Measurements from ENCODE around the gene NCOA1.
A peak's percentile ranks its signal among the peaks of the same experiment; 100 is the strongest.
"Not testable (repeated sequence)": the region's sequence is repeated elsewhere in the genome, so short reads cannot be mapped to it uniquely, and the experiment has no call there.

The NCOA1 gene

DNA sequence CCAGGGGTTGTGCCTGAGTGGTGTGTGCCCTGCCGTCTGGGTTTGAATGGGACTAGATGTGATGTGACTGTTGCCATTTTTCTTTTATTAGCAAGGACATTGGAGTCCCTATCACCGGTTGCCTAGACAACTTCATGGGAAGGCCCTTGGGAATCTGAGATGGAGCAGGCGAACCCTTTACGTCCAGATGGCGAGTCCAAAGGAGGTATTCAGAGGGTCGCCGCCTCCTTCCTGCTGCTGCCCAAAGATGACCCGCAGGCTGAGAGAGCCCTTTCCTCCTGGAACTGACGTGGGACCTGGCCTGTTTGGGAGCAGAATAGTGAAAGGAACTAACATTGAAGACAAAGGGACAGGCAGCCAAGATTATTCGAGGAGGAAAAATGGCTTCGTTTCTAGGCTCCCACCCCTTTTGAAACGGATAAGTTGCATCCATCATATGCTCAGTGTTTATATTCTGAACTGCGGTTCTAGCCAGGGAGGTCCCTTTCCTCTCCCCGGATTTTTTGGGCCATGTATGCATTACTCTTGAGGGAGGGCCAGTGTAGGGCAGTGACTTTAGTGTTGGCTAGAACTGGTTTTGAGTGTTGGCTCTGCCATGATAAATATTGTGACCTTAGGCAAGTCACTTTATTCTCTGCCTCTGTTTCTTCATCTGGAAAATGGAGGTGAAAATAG is 302.8 kb downstream of the NCOA1 start:
- Histone ChIP-seq H4K20me1 (ENCODE audit: insufficient read depth, low read length) (no peaks in the 10 kb centered on the region), H2AFZ (ENCODE audit: low read length) (no peak overlapping the region), H3K36me3 (ENCODE audit: insufficient read depth, low read length) (peaks cover 38% of the 10 kb centered on the region), H3K4me1 (ENCODE audit: insufficient read depth, low read length, severe bottlenecking) (peaks cover 32% of the 10 kb centered on the region), H3K27me3 (ENCODE audit: insufficient read depth, low read length) (no peaks in the 10 kb centered on the region), H3K79me2 (ENCODE audit: insufficient read depth, low read length) (peaks cover 47% of the 10 kb centered on the region), H3K9ac (ENCODE audit: low read length) (peak overlapping the region; percentile 81), H3K27ac (ENCODE audit: low read depth, low read length, poor library complexity, severe bottlenecking) (peak overlapping the region; percentile 87), H3K4me2 (ENCODE audit: low read length) (peak overlapping the region; percentile 81), H3K4me3 (ENCODE audit: low read depth, low read length, poor library complexity, severe bottlenecking) (peak overlapping the region; percentile 86), H3F3A (ENCODE audit: insufficient read depth, low read length) (no peaks in the 10 kb centered on the region), H3K9me2 (ENCODE audit: low read depth, low read length) (no peaks in the 10 kb centered on the region), H3K9me3 (ENCODE audit: low read length) (no peaks in the 10 kb centered on the region)
- TF ChIP-seq, protein P1, sequence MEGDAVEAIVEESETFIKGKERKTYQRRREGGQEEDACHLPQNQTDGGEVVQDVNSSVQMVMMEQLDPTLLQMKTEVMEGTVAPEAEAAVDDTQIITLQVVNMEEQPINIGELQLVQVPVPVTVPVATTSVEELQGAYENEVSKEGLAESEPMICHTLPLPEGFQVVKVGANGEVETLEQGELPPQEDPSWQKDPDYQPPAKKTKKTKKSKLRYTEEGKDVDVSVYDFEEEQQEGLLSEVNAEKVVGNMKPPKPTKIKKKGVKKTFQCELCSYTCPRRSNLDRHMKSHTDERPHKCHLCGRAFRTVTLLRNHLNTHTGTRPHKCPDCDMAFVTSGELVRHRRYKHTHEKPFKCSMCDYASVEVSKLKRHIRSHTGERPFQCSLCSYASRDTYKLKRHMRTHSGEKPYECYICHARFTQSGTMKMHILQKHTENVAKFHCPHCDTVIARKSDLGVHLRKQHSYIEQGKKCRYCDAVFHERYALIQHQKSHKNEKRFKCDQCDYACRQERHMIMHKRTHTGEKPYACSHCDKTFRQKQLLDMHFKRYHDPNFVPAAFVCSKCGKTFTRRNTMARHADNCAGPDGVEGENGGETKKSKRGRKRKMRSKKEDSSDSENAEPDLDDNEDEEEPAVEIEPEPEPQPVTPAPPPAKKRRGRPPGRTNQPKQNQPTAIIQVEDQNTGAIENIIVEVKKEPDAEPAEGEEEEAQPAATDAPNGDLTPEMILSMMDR (IDR thresholded peaks at IDR 0.05; ENCODE audit: low read length): no peak
- TF ChIP-seq EZH2 (IDR thresholded peaks at IDR 0.05; ENCODE audit: borderline replicate concordance, low read length): no peak

DNA sequence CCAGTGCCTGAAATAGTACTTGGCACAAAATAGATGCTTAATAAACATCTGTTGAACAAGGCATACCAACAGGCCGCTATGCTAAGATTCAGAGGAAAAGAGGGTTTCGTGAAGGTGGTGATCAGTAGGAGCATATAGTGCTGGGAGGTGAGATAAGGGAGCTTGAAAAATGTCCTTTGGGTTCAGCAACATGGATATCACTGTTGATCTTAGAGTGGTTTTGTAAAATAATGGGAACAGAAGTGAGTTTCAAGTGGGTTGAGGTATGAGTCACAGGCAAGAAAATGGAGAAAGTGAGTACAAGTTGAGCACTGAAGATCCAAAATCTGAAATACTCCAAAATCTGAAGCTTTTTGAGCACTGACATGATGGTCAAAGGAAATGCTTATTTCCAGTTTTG is 306.6 kb downstream of the NCOA1 start:
- peaks cover 19% of the 10 kb centered on the region for H3K4me1 ChIP-seq (ENCODE audit: insufficient read depth, low read length, severe bottlenecking)
- H4K20me1 ChIP-seq (ENCODE audit: insufficient read depth, low read length): no peaks in the 10 kb centered on the region
- H3K36me3 ChIP-seq (ENCODE audit: insufficient read depth, low read length): peaks cover 58% of the 10 kb centered on the region
- no peak overlapping the region for H3K9ac ChIP-seq (ENCODE audit: low read length)
- no peak overlapping the region for H3K4me3 ChIP-seq (ENCODE audit: low read depth, low read length, poor library complexity, severe bottlenecking)
- H2AFZ ChIP-seq (ENCODE audit: low read length): no peak overlapping the region
- no peaks in the 10 kb centered on the region for H3F3A ChIP-seq (ENCODE audit: insufficient read depth, low read length)
- no peaks in the 10 kb centered on the region for H3K9me2 ChIP-seq (ENCODE audit: low read depth, low read length)
- H3K27ac ChIP-seq (ENCODE audit: low read depth, low read length, poor library complexity, severe bottlenecking): no peak overlapping the region
- H3K79me2 ChIP-seq (ENCODE audit: insufficient read depth, low read length): peaks cover 47% of the 10 kb centered on the region
- no peak for TF ChIP-seq EZH2 (IDR thresholded peaks at IDR 0.05; ENCODE audit: borderline replicate concordance, low read length)
- TF ChIP-seq, protein P1 (IDR thresholded peaks at IDR 0.05; ENCODE audit: low read length): no peak
- H3K9me3 ChIP-seq (ENCODE audit: low read length): no peaks in the 10 kb centered on the region
- H3K4me2 ChIP-seq (ENCODE audit: low read length): no peak overlapping the region
- no peaks in the 10 kb centered on the region for H3K27me3 ChIP-seq (ENCODE audit: insufficient read depth, low read length)

DNA sequence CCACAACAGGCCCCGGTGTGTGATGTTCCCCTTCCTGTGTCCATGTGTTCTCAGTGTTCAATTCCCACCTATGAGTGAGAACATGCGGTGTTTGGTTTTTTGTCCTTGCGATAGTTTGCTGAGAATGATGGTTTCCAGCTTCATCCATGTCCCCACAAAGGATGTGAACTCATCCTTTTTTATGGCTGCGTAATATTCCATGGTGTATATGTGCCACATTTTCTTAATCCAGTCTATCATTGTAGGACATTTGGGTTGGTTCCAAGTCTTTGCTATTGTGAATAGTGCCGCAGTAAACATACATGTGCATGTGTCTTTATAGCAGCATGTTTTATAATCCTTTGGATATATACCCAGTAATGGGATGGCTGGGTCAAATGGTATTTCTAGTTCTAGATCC is 309.4 kb downstream of the NCOA1 start:
- not testable (repeated sequence) for H3K9me2 ChIP-seq (ENCODE audit: low read depth, low read length); H3K4me2 ChIP-seq (ENCODE audit: low read length); H3F3A ChIP-seq (ENCODE audit: insufficient read depth, low read length); H3K9ac ChIP-seq (ENCODE audit: low read length); H4K20me1 ChIP-seq (ENCODE audit: insufficient read depth, low read length); H3K4me3 ChIP-seq (ENCODE audit: low read depth, low read length, poor library complexity, severe bottlenecking); H3K4me1 ChIP-seq (ENCODE audit: insufficient read depth, low read length, severe bottlenecking); H3K27ac ChIP-seq (ENCODE audit: low read depth, low read length, poor library complexity, severe bottlenecking); H3K27me3 ChIP-seq (ENCODE audit: insufficient read depth, low read length); H2AFZ ChIP-seq (ENCODE audit: low read length); H3K9me3 ChIP-seq (ENCODE audit: low read length)
- H3K79me2 ChIP-seq (ENCODE audit: insufficient read depth, low read length): peaks cover 27% of the 10 kb centered on the region
- H3K36me3 ChIP-seq (ENCODE audit: insufficient read depth, low read length): peaks cover 54% of the 10 kb centered on the region

DNA sequence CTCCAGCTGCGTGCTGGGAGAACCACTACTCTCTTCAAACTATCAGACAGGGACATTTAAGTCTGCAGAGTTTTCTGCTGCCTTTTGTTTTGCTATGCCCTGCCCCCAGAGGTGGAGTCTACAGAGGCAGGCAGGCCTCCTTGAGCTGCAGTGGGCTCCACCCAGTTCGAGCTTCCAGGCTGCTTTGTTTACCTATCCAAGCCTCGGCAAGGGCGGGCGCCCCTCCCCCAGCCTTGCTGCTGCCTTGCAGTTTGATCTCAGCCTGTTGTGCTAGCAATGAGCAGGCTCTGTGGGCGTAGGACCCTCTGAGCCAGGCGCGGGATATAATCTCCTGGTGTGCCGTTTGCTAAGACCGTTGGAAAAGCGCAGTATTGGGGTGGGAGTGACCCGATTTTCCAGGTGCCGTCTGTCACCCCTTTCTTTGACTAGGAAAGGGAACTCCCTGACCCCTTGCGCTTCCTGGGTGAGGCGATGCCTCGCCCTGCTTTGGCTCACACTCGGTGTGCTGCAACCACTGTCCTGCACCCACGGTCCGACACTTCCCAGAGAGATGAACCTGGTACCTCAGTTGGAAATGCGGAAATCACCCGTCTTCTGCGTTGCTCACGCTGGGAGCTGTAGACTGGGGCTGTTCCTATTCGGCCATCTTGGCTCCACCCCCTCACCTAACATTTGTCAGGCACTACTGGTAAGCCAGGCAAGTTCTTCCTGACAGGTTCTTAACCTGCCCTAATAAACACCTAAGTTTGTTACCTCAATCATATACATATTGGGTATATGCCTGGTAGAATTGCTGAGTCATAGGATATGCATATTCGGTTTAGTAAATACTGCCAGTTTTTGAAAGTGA is 315.0 kb downstream of the NCOA1 start:
- peak overlapping the region; percentile 26 for H3K27ac ChIP-seq (ENCODE audit: low read depth, low read length, poor library complexity, severe bottlenecking)
- H3K9me3 ChIP-seq (ENCODE audit: low read length); H3K4me2 ChIP-seq (ENCODE audit: low read length); H3K4me3 ChIP-seq (ENCODE audit: low read depth, low read length, poor library complexity, severe bottlenecking); H3K4me1 ChIP-seq (ENCODE audit: insufficient read depth, low read length, severe bottlenecking); H3K9me2 ChIP-seq (ENCODE audit: low read depth, low read length); H3K27me3 ChIP-seq (ENCODE audit: insufficient read depth, low read length); H2AFZ ChIP-seq (ENCODE audit: low read length); H3K9ac ChIP-seq (ENCODE audit: low read length); H3F3A ChIP-seq (ENCODE audit: insufficient read depth, low read length); H4K20me1 ChIP-seq (ENCODE audit: insufficient read depth, low read length): not testable (repeated sequence)
- peaks cover 38% of the 10 kb centered on the region for H3K36me3 ChIP-seq (ENCODE audit: insufficient read depth, low read length)
- H3K79me2 ChIP-seq (ENCODE audit: insufficient read depth, low read length): peaks cover 43% of the 10 kb centered on the region
